LNCAP (cell line): ENCODE measurements around the gene NUDT7.

ENCODE experiments used
- TF ChIP-seq, protein P1 (sequence below): fragments of 450-650 bp; IDR thresholded peaks from 2 replicates; pipeline ENCODE4 v1.5.1; 2017; ENCODE audit warnings: mild to moderate bottlenecking

The NUDT7 gene

DNA sequence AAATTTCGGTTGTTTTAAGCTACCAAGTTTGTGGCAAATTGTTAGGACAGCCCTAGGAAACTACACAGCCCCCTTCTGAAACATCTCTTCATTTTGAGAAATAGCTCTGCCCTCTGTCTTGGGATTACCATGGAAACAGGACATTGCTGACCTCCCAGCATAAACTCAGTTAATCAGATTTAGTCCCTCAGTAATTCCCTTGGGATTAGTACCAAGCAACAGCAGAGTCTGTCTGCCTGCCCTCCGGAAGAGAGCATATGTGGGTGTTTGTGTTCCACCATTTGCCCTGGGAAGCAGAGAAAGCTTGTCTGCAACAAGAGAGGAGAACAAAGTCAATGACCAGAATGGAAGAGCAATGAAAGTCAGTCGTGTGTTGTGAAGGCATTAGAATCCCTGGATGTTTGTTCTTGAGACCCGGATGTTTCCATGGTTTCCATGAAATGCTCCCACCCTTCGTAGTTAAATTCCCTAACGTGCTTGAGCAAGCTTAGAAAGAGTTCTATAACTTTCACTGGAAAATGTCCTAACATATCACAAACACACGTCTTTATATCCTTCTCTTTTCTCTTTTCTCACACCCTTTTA is 26.2 kb downstream of the NUDT7 start:
- TF ChIP-seq, protein P1, sequence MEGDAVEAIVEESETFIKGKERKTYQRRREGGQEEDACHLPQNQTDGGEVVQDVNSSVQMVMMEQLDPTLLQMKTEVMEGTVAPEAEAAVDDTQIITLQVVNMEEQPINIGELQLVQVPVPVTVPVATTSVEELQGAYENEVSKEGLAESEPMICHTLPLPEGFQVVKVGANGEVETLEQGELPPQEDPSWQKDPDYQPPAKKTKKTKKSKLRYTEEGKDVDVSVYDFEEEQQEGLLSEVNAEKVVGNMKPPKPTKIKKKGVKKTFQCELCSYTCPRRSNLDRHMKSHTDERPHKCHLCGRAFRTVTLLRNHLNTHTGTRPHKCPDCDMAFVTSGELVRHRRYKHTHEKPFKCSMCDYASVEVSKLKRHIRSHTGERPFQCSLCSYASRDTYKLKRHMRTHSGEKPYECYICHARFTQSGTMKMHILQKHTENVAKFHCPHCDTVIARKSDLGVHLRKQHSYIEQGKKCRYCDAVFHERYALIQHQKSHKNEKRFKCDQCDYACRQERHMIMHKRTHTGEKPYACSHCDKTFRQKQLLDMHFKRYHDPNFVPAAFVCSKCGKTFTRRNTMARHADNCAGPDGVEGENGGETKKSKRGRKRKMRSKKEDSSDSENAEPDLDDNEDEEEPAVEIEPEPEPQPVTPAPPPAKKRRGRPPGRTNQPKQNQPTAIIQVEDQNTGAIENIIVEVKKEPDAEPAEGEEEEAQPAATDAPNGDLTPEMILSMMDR, result no peak

DNA sequence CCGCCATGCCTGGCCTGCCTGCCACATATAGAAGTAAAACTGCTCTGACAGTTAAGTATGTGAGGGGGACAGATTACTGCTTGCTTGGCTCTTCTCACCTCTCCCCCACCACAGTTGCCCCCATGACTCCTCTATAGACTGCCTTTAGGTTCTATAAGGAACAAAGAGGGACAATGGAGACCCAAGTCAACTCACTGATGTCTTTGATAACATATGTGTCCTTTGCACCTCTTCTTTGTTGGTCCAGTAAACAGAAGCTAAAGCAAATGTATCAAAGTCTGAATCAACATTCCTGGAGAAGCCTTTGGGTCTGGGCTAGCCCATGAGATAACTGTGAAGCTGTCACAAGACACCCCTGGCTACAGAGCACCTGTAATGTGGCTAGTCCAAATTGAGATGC is 27.1 kb downstream of the NUDT7 start:
- TF ChIP-seq, protein P1, result no peak

DNA sequence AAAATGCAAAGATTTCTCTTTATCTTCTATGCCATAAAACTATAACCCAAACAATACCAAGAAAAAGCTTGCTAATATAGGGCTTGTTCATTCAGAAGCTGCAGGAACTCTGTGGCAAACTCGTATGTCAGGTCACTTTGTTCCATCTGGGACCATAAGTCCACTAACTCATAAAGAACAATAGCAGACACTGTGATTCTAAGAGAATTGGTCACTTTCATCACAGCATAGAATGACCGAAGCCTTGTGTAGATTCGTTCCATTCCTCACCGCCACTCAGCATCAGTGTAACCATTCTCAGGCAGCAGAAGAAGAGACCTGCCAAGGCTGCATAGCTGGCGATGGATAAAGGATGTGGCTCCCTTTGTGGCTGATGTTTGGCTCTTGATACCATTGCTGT is 35.7 kb downstream of the NUDT7 start:
- TF ChIP-seq, protein P1, result no peak

DNA sequence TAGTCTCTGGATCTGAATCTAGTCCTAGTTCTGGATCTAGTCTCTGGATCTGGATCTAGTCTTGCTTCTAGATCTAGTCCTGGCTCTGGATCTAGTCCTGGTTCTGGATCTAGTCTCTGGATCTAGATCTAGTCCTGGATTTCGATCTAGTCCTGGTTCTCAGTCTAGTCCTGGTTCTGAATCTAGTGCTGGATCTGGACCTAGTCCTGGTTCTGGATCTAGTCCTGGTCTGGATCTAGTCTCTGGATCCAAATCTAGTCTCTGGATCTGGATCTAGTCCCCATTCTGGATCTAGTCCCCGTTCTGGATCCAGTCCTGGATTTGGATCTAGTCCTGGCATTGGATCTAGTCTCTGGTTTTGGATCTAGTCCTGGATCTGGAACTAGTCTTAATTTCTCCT is 36.2 kb downstream of the NUDT7 start:
- TF ChIP-seq, protein P1, result no peak

DNA sequence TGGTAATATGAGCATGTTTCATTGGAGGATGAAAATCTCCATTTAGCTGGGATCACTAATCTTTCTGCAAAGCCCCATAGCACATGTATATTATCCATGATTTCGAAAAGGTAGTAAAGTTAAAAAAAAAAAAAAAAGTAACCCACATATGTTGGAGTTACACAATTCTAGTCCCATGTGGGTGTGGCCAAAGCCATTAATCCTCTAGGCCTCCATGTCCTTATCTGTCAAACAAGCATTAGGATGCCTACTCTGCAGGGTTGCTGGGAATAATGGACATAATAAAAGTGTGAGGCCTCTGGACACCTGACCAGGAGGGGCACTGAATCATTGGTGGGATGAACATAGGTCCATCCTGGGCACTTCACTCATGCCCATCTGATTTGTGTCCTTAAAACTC is 36.9 kb downstream of the NUDT7 start:
- TF ChIP-seq, protein P1, result no peak

DNA sequence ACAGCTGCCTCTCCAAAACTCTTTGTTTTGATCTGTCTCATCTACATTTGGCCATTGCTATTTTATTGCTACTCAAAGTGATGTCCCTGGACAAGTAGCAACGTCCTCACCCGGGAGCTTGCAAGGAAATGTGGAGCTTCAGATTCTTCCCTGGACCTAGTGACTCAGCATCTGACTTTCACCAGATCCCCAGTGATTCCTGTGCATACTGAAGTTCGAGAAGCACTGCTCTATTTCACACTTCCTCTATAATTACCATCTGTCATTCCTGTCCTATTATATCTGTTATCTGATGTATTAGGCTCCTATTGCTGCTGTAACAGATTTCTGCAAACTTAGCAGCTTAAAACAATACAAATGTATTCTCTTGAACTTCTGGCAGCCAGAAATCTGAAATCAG is 37.5 kb downstream of the NUDT7 start:
- TF ChIP-seq, protein P1, result no peak

DNA sequence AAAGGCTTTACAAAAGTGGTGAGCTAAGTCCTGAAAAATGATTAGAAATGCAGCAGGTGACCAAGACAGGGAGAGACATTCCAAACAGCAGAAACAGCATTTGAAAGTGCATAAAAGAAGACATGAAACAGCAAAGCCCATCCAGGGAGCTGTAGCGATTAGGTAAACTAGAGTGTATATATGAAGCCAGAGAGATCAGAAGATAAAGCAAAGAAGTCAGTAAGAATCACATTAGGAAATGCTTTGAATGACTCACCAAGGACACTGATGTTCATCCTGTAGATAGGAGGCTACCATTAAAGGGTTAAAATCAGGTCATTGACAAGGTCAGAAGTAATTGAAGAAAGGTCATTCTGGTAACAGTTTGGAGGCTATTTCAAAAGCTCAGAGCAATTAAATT is 38.5 kb downstream of the NUDT7 start:
- TF ChIP-seq, protein P1, result no peak

DNA sequence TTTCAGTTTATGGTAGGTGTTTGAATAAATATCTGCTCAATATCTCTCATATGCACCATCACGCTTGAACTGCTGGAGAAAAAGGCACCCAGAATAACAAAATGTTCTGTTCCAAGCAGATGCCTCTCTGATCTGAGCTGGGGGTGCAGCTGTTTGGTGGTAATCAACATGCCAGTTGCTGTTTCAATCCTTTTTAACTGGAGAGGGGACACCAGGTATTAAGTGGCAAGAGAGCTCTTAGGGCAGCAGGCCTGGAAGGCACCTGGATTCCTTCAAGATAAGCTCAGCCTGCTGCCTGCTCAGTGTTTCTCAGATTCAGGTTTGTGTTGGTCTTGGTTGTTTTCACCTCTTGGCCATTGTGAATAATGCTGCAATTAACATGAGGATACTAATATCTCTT is 38.9 kb downstream of the NUDT7 start:
- TF ChIP-seq, protein P1, result no peak
